GM18505 (cell line): ENCODE results near the gene NKD1.

Source experiments
- ATAC-seq: cut with Tn5 transposase; IDR thresholded peaks from one replicate; pipeline ENCODE4 v1.9.1; 2021; ENCODE audit not compliant: unreplicated experiment
- POLR2A ChIP-seq: IDR thresholded peaks from 4 replicates; pipeline ENCODE4 v1.6.1; 2011; ENCODE audit warnings: borderline replicate concordance; ENCODE audit not compliant: insufficient read depth, insufficient read length; ENCODE audit errors: extremely low read depth

Gene NKD1

DNA sequence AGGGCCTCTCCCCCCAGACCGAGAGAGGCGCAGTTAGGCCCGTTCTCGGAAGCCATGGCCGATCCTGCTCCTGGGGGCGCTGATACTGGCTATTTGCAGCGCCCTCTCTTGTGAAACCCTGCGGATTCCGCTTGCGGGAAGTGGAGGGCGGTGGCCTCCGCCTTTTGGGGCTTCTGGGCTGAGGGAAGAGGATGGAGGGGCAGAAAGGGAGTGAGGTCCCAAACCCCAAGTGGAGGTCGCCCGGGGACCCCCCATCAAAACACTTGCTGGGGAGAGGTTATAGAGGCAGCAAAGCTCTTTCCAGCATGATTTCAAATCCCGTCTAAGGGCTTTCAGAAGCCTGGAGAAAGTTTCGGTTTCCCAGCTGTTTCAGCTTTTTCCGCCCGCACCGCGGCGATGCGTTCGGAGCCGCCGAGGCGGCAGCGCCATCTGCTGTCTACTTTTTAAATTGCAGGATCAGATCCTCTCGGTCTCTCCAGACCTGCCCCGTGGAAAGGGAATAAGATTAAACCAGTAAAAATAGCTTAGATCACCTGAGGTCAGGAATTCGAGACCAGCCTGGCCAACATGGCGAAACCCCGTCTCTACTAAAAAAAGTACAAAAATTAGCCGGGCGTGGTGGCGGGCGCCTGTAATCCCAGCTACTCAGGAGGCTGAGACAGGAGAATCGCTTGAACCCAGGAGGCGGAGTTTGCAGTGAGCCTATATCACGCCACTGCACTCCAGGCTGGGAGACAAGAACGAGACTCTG lies 117.1 kb downstream of the NKD1 start:
- peak; percentile 14 for TF ChIP-seq POLR2A
- ATAC-seq, result no peak

DNA sequence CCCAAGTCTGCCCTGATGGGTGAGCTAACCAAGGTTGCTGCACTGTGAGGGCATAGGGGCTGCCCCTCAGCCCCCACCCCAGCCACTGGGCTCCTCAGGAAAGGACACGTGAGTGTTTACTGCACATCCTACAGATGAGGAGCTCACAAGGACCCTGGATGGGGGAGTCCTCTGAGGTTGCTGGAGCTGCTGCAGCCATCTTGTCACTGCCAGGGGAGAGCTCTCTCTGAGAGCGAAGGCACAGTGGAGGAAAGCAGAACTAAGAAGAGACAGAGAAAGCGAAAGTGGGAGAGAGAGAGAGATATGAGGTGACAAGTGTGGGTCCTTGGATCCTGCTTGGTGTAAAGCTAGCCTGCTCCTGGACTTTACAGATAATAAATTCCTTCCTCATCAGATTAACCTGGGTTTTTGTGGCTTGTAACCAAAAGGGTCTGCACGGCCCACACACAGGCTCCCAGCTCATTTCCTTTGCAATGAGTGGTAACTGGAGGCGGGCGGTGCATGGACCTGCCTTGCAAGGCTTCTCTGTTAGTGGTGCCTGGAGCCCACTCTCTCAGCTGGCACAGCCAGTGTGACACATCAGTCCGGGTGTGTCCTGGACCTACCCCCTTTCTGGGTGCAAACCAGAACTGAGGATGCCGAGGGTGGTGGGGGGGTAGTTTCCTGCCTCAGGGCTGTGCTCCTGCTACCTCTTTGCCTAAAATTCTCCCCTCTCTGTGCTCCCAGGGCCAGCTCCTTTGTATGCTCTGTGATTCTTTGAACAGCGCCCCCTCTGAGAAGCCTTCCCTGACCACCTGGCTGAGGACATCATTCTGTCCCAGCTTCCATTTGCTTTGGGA lies 118.7 kb downstream of the NKD1 start:
- peak; percentile 60 for TF ChIP-seq POLR2A
- ATAC-seq, result peak; percentile 76

DNA sequence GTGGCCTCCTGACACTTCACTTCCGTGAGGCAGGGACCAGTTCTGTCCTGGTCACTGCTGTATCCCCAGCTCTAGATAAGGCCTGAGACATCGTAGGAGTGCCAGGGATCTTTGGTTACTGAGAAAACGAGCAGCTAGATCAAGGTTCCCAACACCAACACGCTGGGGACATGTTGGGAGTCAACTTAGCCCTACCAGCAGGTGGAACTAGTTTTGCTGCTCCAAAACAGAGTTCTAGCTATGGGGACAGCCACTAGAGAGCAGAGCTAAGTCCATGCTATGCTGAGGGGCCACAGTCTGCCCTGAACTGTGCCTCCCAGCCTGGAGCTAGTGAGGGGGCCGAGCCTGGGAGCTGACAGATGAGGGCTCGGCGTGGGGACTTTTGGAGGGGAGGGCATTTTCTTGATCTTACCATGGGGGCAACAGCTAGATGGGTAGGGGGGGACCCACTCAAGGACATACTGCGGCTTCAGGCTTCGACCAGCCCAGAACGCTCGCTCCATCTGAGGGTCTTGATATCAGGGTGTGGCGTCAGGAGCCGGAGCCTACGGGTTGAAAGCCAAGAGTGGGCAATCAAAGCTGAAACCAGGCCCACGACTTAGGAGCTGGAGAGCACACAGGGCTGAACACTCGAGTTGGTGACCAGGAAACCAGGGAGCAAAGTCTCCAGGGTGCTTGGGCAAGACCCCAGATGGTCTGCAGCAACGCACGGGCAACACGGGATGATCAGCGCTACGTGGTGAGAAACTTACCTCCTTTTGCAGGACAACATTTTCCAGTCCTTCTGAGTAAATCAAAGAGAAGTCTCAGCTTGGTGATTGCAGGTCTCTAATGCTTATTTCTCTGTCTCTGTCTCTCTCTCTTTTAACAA lies 119.5 kb downstream of the NKD1 start:
- no peak for TF ChIP-seq POLR2A
- ATAC-seq, result peak; percentile 14

DNA sequence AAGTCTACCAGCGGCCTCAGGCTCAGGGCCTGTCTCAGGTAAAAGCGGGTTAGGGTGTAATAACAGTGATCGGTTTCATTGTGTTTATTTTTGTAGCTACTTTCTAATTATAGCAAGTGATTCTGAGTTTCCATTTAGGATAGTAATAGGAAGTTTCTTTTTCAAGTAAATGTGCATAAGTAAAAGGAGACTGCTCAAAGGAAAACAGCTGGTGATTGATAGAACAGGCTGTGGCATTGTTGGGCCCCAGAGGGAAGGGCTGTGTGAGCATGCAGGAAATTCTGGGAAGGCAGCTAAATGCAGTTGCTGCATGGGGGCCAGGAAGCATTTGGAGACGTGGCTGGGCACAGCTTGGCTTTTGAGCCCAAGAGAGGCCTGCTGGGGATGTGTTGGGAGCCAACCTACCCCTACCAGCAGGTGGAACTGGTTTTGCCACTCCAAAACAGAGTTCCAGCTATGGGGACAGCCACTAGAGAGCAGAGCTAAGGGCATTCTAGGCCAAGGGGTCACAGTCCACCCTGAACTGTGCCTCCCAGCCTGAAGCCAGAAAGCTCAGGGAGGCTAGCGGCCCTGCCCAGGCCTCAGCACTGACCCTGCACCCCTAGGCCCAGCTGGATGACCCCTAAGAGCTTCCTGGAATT lies 120.3 kb downstream of the NKD1 start:
- no peak for TF ChIP-seq POLR2A
- ATAC-seq, result no peak

DNA sequence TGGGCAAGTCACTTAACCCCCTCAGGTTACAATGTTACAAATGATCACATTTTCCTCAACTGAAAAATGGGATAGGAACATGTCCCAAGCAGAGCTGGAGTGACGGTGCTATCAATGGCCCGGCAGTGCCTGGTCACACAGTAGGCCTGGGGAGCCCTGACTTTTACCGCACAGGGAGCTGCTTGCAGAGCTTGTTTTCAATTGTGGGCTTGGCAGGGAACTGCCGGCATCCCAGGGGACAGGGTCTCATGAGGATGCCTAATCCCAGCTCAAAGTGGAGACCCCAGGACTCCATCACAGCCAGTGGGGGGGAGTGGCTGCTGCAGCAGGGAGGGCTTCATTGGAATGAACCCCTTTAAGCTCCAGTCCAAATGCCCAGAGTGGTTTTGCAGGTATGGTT lies 121.5 kb downstream of the NKD1 start:
- ATAC-seq, result no peak
- TF ChIP-seq POLR2A, result no peak

DNA sequence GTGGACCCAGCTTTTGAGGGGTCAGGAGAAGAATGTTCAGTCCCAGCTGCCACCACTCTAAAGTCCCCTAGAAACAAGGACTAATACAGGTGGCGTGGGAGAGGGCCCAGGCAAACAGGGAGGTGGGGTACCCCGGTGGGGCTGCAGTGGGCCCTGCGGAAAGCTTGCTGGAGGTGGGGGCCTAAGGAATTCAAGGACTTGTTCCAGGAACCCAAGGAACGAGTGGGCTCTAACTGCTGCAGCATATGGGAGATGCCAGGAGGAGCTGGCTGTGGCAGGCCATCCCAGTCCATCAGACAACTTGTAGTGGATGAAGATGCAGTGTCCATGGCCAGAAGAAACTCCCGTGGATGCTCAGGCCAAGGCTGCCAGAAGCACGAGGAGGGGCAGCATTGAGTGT lies 122.3 kb downstream of the NKD1 start:
- ATAC-seq, result no peak

DNA sequence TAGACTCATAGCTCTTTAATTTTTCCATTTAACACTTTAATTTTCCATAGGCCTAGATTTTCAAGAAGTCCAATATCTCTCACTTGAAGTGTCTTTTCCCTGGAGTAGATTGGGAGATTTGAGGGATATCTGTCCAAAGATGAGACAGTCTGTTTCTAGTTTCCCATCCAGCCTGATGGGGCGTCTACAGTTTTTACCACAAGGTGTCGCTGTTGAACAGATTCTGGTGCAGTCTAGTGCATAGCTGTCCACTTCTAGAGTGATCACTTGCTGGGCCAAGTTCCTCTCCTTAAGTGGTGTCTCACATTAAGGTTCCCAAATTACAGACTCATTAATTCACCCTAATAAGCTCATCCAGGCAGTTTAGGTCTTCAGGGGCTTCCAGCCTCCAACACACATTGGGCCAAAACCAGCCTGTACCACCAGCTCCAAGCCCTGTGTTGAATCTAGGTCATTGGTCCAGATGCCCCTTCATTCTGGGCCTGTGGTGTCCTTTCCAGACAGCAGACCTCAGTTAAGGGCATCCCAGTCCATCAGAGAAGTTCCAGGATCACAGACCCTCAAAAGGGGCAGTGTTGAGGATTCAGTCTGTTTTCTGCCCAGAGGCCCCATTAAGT lies 123.6 kb downstream of the NKD1 start:
- no peak for TF ChIP-seq POLR2A
- ATAC-seq, result no peak

More for the DNA sequence above, 122.3 kb downstream of the NKD1 start:
- no peak for TF ChIP-seq POLR2A

DNA sequence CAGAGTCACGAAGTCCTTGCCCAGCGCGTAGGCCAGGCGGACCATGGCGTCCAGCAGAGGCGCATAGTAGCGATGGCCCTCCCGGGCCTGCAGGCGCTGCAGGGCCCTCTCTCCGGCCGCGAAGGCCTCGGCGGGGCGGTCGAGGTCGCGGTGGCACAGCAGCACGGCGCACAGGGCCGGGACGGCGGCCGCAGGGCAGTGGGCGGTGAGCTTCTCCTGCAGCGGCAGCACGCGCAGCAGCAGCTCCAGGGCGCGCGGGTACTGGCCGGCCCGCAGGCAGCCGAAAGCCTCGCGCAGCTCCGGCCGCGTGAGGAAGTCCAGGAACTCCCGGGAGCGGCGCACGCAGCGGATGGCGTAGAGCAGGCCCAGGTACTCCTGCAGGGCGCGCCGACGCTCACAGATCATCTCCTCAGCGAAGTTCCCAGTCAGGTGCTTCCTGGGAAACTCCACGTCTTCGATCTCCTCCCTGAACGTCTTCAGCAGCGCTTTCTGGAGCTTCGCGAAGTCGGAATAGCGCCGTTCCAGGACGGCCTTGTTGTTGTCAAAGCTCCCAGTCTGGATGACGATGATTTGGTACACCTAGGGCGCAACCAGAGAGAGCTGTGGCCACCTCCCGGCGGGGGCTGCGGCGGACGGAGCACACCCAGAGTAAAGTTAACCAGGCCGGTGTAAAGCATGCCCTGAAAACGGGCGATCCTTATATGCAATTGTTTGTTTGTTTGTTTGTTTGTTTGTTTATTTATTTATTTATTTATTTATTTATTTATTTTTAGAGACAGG lies 125.5 kb downstream of the NKD1 start:
- no peak for ATAC-seq
- TF ChIP-seq POLR2A, result no peak

DNA sequence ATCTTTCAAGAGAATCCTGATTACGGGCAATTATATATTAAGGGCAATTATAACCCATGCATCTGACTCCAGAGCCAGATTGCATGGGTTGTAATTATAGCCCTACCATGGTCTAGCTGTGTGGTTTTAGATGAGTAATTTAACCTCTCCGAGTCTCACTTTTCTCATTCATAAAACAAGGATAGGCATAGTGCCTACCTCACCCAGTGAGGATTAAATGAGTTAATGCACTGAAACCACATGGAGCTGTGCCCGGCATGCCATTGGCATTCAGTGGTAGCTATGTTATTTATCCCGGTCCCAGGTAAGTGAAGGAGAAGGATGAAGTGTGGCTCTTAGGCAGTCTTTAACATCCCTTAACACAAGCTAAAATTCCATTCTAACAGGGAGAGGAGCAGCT lies 126.6 kb downstream of the NKD1 start:
- TF ChIP-seq POLR2A, result no peak
- ATAC-seq, result no peak

DNA sequence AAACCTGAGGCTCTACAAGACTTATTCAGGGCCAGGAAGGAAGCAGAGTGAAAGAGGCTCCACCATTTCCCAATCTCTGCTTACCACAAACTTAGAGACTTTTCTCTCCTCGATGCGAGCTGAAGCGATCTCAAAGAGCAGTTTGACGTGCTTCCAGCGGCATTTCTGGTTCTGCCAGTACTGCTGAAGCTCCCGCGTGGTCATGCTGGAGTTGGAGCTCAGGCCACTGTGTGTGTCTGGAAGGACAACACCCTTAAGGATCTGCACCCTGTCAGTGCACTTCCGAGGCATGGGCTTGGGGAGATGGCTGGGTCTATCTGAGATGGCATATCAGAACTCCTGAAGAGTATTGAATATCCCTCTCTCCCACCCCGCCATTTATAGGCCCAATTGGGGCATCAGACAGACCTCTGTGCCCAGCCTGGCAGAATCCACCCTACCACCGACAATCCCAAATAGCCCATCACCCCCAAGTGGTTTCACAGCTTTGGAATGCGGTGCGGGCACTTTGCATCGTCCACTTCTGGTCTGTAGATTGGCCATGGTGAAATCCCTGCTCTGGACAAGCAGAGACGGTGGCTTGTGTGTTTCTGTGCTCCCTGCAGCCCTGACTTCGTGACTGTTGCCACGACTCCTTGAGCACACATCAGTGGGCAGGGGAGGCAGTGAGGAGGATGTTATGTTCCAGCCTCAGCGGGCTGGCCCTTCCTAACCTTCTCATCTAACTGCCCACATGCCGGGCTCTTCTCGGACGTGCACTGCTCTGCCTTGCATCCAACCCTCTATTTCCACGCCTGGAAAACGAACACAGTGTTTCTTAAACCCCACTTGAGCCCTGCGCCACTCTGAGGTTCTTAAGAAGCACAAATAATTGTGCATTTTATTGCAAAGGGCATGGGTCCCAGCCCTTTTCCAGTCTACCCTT lies 127.8 kb downstream of the NKD1 start:
- no peak for ATAC-seq
- peak; percentile 16 for TF ChIP-seq POLR2A
